GM12878 (cell line): ENCODE results near the gene HAUS7. TPM values are rescaled to one million over a fixed set of nuclear protein-coding genes. Genes with fewer than 3 reads are reported as not detected.

Experiments used
- ATAC-seq: fragments of 200-7000 bp; cut with Tn5 transposase; 3 replicates; pipeline ENCODE4 v1.9.1; 2020; ENCODE audit warnings: mild to moderate bottlenecking, moderate library complexity
- BruUV-seq: library from RNA; stranded (reverse); fragments of 400-500 nt; replicated peaks from 2 replicates; lab custom pipeline; 2021; lab: Mats Ljungman, UMichigan
- CTCF ChIA-PET: fragments of 300-600 bp; sonication (Branson Sonifier 250); formaldehyde crosslinking; extraction: SDS; loops from one replicate; lab custom pipeline; 2021; ENCODE audit warnings: inconsistent platforms; lab: Yijun Ruan, JAX
- POLR2A ChIA-PET: fragments of 350-600 bp; formaldehyde crosslinking; extraction: SDS; loops from one replicate; lab custom pipeline; 2021; ENCODE audit warnings: inconsistent platforms; lab: Charles Lee
- RAD21 ChIA-PET: fragments of 300-600 bp; sonication (Branson Sonifier 250); formaldehyde crosslinking; loops from one replicate; lab custom pipeline; 2023; ENCODE audit warnings: antibody characterized with exemption; ENCODE audit not compliant: unreplicated experiment; lab: Charles Lee
- SMC1A ChIA-PET: fragments of 300-600 bp; sonication (Branson Sonifier 250); formaldehyde crosslinking; loops from one replicate; lab custom pipeline; 2023; ENCODE audit not compliant: unreplicated experiment, uncharacterized antibody; lab: Charles Lee
- DNase-seq: peaks from one replicate; pipeline ENCODE4 v3.0.0-alpha.2; 2011; ENCODE audit warnings: low read depth, low spot score
- FAIRE-seq: peaks from 3 replicates; lab custom pipeline; 2011; peaks lifted over from hg19 to GRCh38; lab: Jason Lieb, UNC
- H2AFZ ChIP-seq: 2 replicates; pipeline ENCODE4 v1.6.0; 2011; ENCODE audit warnings: low read depth, low read length, control low read depth; ENCODE audit not compliant: control insufficient read depth
- H3K27ac ChIP-seq: 2 replicates; pipeline ENCODE4 v1.5.1; 2011; ENCODE audit warnings: control low read depth; ENCODE audit not compliant: control insufficient read depth, insufficient read depth
- H3K27me3 ChIP-seq, 2 experiments: replicated peaks in 1 of 2; 2 replicates each; pipeline versions ENCODE4 v1.6.0 to v1.6.1; 2011; ENCODE audit warnings: low read length in 1 of 2; ENCODE audit not compliant: control insufficient read depth in 2 of 2, insufficient read depth in 2 of 2
- H3K36me3 ChIP-seq, 2 experiments: 2 replicates each; pipeline ENCODE4 v1.5.1; 2011; ENCODE audit warnings: low read length in 1 of 2; ENCODE audit not compliant: control insufficient read depth in 2 of 2, insufficient read depth in 2 of 2
- H3K4me1 ChIP-seq: 2 replicates; pipeline ENCODE4 v1.6.1; 2011; ENCODE audit warnings: mild to moderate bottlenecking, low read length, moderate library complexity, mixed read lengths; ENCODE audit not compliant: control insufficient read depth, insufficient read depth
- H3K4me2 ChIP-seq: 2 replicates; pipeline ENCODE4 v1.6.0; 2011; ENCODE audit warnings: control low read depth; ENCODE audit not compliant: control insufficient read depth, insufficient read depth
- H3K4me3 ChIP-seq: fragments of 200-600 bp; sonication (generic); 2 replicates; pipeline ENCODE4 v1.5.1; 2016
- H3K79me2 ChIP-seq: 2 replicates; pipeline ENCODE4 v1.6.0; 2011; ENCODE audit warnings: low read length; ENCODE audit not compliant: control insufficient read depth, insufficient read depth
- H3K9ac ChIP-seq: 2 replicates; pipeline ENCODE4 v1.8.0; 2011; ENCODE audit warnings: low read length, control low read depth, mixed read lengths; ENCODE audit not compliant: control insufficient read depth, insufficient read depth
- H3K9me3 ChIP-seq: replicated peaks from 3 replicates; pipeline ENCODE4 v1.5.1; 2011; ENCODE audit warnings: mild to moderate bottlenecking, low read length; ENCODE audit not compliant: control insufficient read depth, insufficient read depth
- H4K20me1 ChIP-seq: 2 replicates; pipeline ENCODE4 v1.6.0; 2011; ENCODE audit not compliant: control insufficient read depth, insufficient read depth
- CREB1 ChIP-seq: IDR thresholded peaks from 2 replicates; pipeline ENCODE4 v1.6.1; 2012; ENCODE audit warnings: low read depth, mild to moderate bottlenecking, inconsistent platforms
- EP300 ChIP-seq, 2 experiments: fragments of 150-350 bp in 1 of 2; IDR thresholded peaks; 2 replicates each; pipeline ENCODE4 v1.6.1; 2011 to 2012; ENCODE audit warnings: low read depth in 2 of 2, low read length in 2 of 2, borderline replicate concordance in 1 of 2, improper control_type of control experiment in 1 of 2, inconsistent platforms in 1 of 2; ENCODE audit not compliant: control insufficient read depth in 1 of 2
- GABPA ChIP-seq: IDR thresholded peaks from 2 replicates; pipeline ENCODE4 v1.6.1; 2014; ENCODE audit warnings: antibody characterized with exemption, low read depth, mild to moderate bottlenecking, inconsistent platforms
- HDGF ChIP-seq: fragments of 450-650 bp; IDR thresholded peaks from 2 replicates; pipeline ENCODE4 v1.6.1; 2016; ENCODE audit warnings: antibody characterized with exemption
- IRF5 ChIP-seq: fragments of 450-650 bp; IDR thresholded peaks from 2 replicates; pipeline ENCODE4 v1.6.1; 2017; ENCODE audit warnings: borderline replicate concordance
- KAT2A ChIP-seq: conservative IDR thresholded peaks from 2 replicates; pipeline ENCODE4 v1.6.1; 2011; ENCODE audit warnings: low read depth, low read length; ENCODE audit not compliant: control insufficient read depth
- NBN ChIP-seq: fragments of 450-650 bp; IDR thresholded peaks from 2 replicates; pipeline ENCODE4 v1.6.1; 2016
- RAD51 ChIP-seq: fragments of 450-650 bp; IDR thresholded peaks from 2 replicates; pipeline ENCODE4 v1.6.1; 2016; ENCODE audit warnings: moderate library complexity, mild to moderate bottlenecking, inconsistent platforms
- RUNX3 ChIP-seq: IDR thresholded peaks from 2 replicates; pipeline ENCODE4 v1.6.1; 2012; ENCODE audit warnings: low read length, inconsistent platforms
- TAF1 ChIP-seq: IDR thresholded peaks from 2 replicates; pipeline ENCODE4 v1.6.1; 2011; ENCODE audit warnings: mild to moderate bottlenecking, low read depth, low read length, borderline replicate concordance
- TCF3 ChIP-seq: IDR thresholded peaks from 2 replicates; pipeline ENCODE4 v1.6.1; 2012; ENCODE audit warnings: low read depth, mild to moderate bottlenecking, low read length, borderline replicate concordance; ENCODE audit not compliant: insufficient read depth
- USF2 ChIP-seq: IDR thresholded peaks from 2 replicates; pipeline ENCODE4 v1.6.1; 2011; ENCODE audit warnings: low read depth, low read length, improper control_type of control experiment, borderline replicate concordance
- ZBTB40 ChIP-seq: fragments of 450-650 bp; IDR thresholded peaks from 2 replicates; pipeline ENCODE4 v1.6.1; 2016; ENCODE audit warnings: mild to moderate bottlenecking, moderate library complexity, borderline replicate concordance
- WGBS: methylation state at CpG from one replicate; pipeline ENCODE4 v1.1.6; 2016; ENCODE audit warnings: low lambda C conversion rate; ENCODE audit not compliant: insufficient replicate concordance, insufficient coverage; ENCODE audit errors: missing lambda C conversion rate; 5-methylcytosine and 5-hydroxymethylcytosine counted together
- in situ Hi-C: fragments of 300-500 bp; cut with MboI; formaldehyde crosslinking; loops from 9 replicates; pipeline ENCODE4 v1.14.3; 2018; ENCODE audit warnings: mixed read lengths
- intact Hi-C: fragments of 100-400 bp; cut with micrococcal nuclease; formaldehyde crosslinking; loops from one replicate; pipeline ENCODE4 v1.14.2; 2022; ENCODE audit not compliant: unreplicated experiment
- polyA plus RNA-seq, 11 experiments: library from polyadenylated mRNA; depleted of rRNA in 4 of 11; unstranded in 6 of 11; stranded (reverse) in 5 of 11; fragments of >200 nt; fragmentation: Nextera tagmentation in 4 of 11; fragmentation: Illumina TruSeq in 1 of 11; extraction: Ambion mirVana in 4 of 11; extraction: Trizol in 1 of 11; gene quantifications; 1 replicate in 1 of 11; 2 replicates in 10 of 11; pipeline versions ENCODE4 v1.2.1 to v1.2.3, GENCODE V29; 2011 to 2016; ENCODE audit warnings: inconsistent platforms in 2 of 11, missing spikeins in 2 of 11, low read depth in 1 of 11
- total RNA-seq, 4 experiments: library from RNA; depleted of rRNA in 3 of 4; stranded (reverse); fragments of >200 nt in 3 of 4; fragmentation: Illumina TruSeq in 1 of 4; extraction: Trizol in 1 of 4; gene quantifications; 2 replicates each; pipeline versions ENCODE4 v1.2.1 to v1.2.3, GENCODE V29; 2013 to 2021
- TF ChIP-seq, protein P1 (sequence below): IDR thresholded peaks from 2 replicates; pipeline ENCODE4 v1.6.1; 2012; ENCODE audit warnings: low read depth, low read length, improper control_type of control experiment

HAUS7 gene
- total and polyA plus RNA-seq, 10 of the 15 experiments (the other 5 are each of a cell fraction or from before 2014, with no cell fraction given), result 6.7 to 63.3 (median 24.1) TPM

DNA sequence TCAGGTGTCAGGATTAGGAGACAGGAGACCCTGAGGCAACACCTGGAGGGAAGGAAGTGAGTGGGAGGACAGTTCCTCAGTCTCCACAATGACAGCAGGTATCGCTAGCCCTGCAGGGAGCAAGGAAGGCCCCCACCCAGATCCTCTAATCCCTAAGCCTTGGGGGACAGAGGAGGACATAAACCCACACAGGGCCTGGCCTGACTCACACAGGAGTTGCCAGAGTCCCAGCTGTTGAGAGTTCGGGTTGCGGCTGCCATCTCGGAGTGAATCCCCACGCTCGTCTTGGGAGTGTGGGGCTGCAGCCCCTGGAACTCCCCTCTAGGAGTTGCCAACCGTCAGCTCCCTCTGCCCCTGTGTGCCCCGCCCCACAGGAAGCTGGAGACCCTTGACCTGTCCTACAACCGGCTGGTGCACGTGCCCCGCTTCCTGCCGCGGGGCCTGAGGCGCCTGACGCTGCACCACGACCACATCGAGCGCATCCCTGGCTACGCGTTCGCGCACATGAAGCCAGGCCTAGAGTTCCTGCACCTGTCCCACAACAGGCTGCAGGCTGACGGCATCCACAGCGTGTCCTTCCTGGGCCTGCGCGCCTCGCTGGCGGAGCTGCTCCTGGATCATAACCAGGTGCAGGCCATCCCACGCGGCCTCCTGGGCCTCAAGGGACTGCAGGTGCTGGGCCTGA lies 15.2 kb upstream of the HAUS7 start (continued):
- TF ChIP-seq IRF5, result no peak
- TF ChIP-seq RAD51, result no peak
- TF ChIP-seq HDGF, result no peak
- TF ChIP-seq TAF1, result no peak
- no peak for TF ChIP-seq GABPA

DNA sequence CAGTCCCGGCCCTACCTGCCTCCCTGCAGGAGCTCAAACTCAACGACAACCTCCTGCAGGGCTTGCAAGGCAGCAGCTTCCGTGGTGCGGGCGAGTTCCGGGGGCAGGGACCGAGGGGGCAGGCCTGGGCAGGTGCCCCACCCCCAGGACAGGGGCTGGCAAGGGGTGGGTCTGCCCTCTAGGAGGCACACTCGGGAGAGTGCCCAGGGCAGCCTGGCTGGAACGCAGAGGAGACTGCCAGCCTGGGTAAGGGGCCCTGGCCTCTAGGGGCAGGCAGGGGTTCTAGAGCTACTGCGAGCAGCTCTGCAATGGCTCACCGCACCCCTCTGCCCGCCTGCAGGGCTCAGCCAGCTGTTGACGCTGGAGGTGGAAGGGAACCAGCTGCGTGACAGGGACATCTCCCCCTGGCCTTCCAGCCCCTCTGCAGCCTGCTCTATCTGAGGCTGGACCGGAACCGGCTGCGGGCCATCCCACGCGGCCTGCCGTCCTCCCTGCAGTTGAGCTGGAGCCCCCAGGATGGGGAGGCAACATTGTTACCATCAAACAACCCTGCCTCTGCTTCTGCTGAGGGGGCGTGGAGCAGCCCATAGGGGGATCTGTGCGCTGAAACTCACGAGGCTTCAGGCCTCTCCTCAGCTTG lies 12.1 kb upstream of the HAUS7 start:
- DNase-seq (no peak), ATAC-seq (no peak), FAIRE-seq (no peak)
- no peak overlapping the region for H3K9ac ChIP-seq
- H3K27me3 ChIP-seq, result no peaks in the 10 kb centered on the region
- SMC1A ChIA-PET, result no interaction called here
- in situ Hi-C loops, result no loop called here
- no peaks in the 10 kb centered on the region for H3K79me2 ChIP-seq
- CTCF ChIA-PET, result no interaction called here
- no peak overlapping the region for H2AFZ ChIP-seq
- no peaks in the 10 kb centered on the region for H3K9me3 ChIP-seq
- POLR2A ChIA-PET, result no interaction called here
- BruUV-seq, result no TSS peak
- intact Hi-C loops, result no loop called here
- WGBS, result 30% methylated on average over 22 of the region's 23 CpGs
- no peak overlapping the region for H3K27ac ChIP-seq
- no peak overlapping the region for H3K4me3 ChIP-seq
- H3K36me3 ChIP-seq, result no peaks in the 10 kb centered on the region
- no peaks in the 10 kb centered on the region for H3K4me1 ChIP-seq
- no peaks in the 10 kb centered on the region for H4K20me1 ChIP-seq
- no peak overlapping the region for H3K4me2 ChIP-seq
- RAD21 ChIA-PET, result no interaction called here
- TF ChIP-seq NBN (no peak), USF2 (no peak), KAT2A (no peak), RUNX3 (no peak), EP300 (IDR thresholded peaks at IDR 0.05; ENCODE audit: borderline replicate concordance in 1 of 2, control insufficient read depth in 1 of 2, low read depth in 2 of 2, low read length in 2 of 2) (no peak), TCF3 (no peak), CREB1 (no peak), ZBTB40 (no peak)
- TF ChIP-seq, protein P1, sequence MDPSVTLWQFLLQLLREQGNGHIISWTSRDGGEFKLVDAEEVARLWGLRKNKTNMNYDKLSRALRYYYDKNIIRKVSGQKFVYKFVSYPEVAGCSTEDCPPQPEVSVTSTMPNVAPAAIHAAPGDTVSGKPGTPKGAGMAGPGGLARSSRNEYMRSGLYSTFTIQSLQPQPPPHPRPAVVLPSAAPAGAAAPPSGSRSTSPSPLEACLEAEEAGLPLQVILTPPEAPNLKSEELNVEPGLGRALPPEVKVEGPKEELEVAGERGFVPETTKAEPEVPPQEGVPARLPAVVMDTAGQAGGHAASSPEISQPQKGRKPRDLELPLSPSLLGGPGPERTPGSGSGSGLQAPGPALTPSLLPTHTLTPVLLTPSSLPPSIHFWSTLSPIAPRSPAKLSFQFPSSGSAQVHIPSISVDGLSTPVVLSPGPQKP, result no peak
